Fibroblast of mammary gland (primary cell): ENCODE measurements around the gene GNG2.
A peak's percentile ranks its signal among the peaks of the same experiment; 100 is the strongest.

ENCODE experiments used
- DNase-seq: peaks from one replicate; pipeline ENCODE4 v3.0.0-alpha.2; 2010; ENCODE audit warnings: low read depth
- H3K4me3 ChIP-seq: 2 replicates; pipeline ENCODE4 v1.5.1; 2011; ENCODE audit warnings: low read depth, mild to moderate bottlenecking, low read length, moderate library complexity; ENCODE audit not compliant: control insufficient read depth
- TF ChIP-seq, protein P1 (sequence below): conservative IDR thresholded peaks from 2 replicates; pipeline ENCODE4 v1.5.1; 2011; ENCODE audit warnings: low read depth, low read length, inconsistent platforms; ENCODE audit not compliant: control insufficient read depth, insufficient read depth

Gene GNG2

DNA sequence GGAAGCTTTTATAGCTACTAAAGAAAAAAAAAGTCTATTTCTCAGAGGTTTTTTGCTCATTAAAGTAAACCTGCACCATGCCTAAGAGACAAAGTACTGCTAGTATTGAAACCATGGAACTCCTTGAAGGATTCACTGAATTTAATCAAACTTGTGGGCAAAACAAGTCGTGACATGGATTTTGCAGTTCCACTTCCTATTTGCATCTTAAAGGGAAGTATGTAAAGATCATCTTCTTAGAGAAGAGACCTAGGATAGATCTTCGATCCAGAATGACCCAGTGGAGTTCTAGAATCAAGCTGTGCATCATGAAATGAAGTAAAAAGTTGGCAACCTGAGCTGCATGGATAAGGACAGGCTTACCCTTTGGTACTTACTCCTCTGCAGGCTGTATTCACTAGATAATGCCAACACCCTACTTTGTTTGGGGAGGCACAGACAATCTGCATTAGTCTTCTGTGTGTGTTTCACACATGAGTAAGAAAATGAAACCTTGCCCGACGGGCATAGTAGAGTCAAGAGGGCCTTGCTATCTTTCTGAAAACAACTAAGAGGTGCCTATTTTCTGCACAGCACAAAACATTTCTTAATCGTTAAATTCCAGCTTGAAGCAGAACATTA is 1.9 kb downstream of the GNG2 start:
- no peak overlapping the region for H3K4me3 ChIP-seq
- peak; percentile 16 for DNase-seq
- TF ChIP-seq, protein P1, sequence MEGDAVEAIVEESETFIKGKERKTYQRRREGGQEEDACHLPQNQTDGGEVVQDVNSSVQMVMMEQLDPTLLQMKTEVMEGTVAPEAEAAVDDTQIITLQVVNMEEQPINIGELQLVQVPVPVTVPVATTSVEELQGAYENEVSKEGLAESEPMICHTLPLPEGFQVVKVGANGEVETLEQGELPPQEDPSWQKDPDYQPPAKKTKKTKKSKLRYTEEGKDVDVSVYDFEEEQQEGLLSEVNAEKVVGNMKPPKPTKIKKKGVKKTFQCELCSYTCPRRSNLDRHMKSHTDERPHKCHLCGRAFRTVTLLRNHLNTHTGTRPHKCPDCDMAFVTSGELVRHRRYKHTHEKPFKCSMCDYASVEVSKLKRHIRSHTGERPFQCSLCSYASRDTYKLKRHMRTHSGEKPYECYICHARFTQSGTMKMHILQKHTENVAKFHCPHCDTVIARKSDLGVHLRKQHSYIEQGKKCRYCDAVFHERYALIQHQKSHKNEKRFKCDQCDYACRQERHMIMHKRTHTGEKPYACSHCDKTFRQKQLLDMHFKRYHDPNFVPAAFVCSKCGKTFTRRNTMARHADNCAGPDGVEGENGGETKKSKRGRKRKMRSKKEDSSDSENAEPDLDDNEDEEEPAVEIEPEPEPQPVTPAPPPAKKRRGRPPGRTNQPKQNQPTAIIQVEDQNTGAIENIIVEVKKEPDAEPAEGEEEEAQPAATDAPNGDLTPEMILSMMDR = no peak

DNA sequence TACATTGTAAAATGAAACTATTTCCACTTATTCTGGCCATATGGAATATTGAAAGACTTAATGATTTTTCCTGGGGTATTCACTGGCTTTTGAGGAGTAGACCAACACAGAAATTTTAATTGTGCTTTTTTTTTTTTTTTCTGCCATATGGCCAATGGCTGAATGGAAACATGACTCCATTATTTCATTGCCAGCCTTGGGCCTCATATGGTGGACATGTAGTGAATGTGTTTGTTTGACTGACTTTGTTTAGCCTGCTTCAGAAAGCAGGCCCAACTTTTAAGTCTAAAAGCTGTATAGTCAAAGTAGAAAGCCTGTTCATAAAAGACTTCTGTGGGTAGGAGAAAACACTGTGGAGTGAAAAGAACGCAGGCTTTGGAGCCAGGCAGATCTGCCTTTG is 2.4 kb downstream of the GNG2 start:
- no peak for DNase-seq

DNA sequence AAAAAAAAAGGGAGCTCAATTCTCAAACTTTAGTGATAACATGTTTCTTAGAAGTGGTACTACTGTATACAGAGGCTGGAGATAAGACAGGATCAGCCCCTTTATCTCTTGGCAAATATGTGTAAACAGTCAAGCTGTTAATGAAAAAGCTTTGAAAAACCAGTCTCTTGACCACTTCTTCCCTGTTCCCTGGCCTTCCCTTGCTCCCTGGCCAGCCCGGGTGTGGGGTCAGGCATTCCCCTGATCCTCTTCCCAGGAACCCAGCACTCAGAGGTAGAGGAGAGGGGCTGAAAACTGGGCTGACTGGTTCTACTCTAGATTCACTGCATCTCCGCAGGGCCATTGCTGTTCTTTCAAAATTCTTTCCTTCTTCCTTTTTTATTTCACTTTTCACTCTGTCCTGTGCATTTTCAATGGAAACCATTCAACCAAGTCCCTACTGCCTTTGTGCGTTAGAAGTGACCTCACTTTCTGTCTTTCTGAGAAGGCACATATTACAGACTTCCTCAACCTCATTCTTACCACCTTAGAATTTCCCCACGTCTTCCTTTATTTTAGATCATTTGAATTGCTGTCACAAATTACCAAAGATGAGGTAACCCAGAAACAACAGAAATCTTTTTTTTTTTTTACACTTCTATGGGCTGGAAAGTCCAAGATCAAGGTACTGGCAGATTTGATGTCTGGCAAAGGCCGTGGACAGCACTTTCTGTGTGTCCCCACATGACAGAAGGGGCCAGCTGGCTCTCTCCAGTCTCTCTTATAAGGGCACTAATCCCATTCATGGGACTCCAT is 5.7 kb downstream of the GNG2 start:
- TF ChIP-seq, protein P1 = no peak
- no peak for DNase-seq
- no peak overlapping the region for H3K4me3 ChIP-seq

More for the DNA sequence above, 2.4 kb downstream of the GNG2 start:
- TF ChIP-seq, protein P1 = no peak
- H3K4me3 ChIP-seq = no peak overlapping the region

DNA sequence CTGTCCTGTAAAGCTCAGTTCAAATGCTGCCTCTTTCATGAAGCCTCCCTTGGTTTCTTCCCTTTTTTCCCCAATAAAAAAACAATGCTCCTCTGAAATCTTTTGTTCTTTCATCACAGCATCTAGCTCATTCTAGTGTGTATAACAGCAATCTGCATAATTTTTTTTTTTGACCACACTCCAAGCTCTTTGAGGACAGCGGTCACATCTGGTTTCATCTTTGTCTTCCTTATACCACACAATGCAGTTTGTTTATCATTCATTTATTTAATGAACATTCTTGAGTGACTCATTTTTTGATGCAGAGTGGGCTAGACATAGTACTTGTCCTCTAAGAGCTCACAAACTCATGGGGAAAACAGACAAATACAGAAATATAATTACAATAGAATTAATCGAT is 7.3 kb downstream of the GNG2 start:
- no peak overlapping the region for H3K4me3 ChIP-seq
- TF ChIP-seq, protein P1 = no peak
- DNase-seq = peak; percentile 31

DNA sequence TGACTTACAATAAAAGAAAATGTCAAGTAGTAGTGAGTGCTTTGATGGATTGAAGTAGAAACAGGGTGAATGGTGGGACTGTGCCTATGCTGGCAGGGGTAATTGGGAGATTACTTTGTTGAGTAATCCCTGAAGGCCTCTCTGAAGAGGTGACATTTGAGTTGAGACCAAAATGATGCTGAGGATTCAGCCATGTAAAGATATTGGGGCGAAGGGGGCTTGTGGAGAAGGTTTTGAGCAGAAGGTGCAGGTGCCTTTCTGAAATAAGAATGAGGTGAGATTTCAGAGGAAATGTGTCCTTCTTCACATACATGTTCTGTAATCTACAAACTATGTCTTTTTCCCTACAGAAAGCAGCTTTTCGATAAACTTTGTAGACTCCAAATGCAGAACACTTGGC is 8.0 kb downstream of the GNG2 start:
- no peak for DNase-seq
- no peak overlapping the region for H3K4me3 ChIP-seq
- TF ChIP-seq, protein P1 = no peak

DNA sequence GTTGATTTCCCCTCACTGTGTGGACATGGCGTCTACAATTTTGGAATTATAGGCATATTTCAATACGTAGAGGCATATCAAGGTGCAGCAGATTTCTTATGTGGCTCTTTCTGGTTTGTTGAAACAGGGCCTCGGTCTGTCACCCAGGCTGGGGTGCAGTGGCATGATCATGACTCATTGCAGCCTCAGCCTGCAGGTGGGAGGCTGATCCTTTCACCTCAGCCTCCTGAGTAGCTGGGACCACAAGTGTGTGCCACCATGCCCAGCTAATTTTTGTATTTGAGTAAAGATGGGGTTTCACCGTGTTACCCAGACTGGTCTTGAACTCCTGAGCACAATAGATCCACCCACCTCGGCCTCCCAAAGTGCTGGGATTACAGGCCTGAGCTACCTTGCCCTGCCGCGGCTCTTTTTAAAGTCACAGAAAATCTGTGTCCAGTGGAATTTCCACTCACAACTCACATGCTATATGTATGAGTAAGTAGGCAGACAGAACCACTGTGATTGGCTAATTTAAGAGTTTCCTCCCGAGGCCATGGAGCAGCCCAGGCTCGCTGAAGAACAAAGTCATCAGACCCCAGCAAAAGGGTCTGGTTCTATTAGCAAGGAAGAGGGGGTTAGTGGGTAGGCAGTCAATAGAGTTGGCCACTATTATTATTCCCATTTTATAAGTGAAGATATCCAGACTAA is 9.1 kb downstream of the GNG2 start:
- no peak overlapping the region for H3K4me3 ChIP-seq
- TF ChIP-seq, protein P1 = no peak
- no peak for DNase-seq
